Vagina (tissue), 2 donors: ENCODE data around the gene DBX1.

Experiments used
- POLR2A ChIP-seq, 2 donors: fragments of 450-650 bp; IDR thresholded peaks; one replicate each; pipeline ENCODE4 v1.6.1; 2017; ENCODE audit warnings: antibody characterized with exemption in 2 of 2, mild to moderate bottlenecking in 2 of 2, moderate library complexity in 2 of 2
- TF ChIP-seq, protein P1 (sequence below), 3 experiments: fragments of 450-650 bp in 2 of 3; fragments of 200-600 bp in 1 of 3; sonication (generic) in 1 of 3; IDR thresholded peaks; one replicate each; pipeline ENCODE4 v1.5.1; 2017 to 2019; ENCODE audit warnings: antibody characterized with exemption in 3 of 3, mild to moderate bottlenecking in 2 of 3, moderate library complexity in 2 of 3

DNA sequence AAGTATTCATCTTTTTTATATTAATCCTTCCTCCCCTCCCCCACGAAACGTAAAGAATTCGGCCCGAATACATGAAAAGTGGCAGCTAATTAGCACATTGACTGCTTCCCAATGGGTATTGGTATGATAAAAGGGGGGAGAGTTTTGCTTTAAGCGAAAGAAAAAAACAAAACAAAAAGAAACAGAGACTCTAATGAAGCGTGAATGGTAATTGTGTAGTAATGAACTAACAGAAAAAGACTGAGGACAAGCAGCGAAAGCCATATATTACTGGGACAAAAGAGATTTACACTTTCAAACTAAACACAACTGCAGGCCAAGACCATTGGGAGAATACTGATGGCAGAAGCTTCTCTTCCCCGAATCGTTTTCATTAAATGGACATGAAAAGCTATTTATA, 2.5 kb downstream of the DBX1 start:
- TF ChIP-seq, protein P1, sequence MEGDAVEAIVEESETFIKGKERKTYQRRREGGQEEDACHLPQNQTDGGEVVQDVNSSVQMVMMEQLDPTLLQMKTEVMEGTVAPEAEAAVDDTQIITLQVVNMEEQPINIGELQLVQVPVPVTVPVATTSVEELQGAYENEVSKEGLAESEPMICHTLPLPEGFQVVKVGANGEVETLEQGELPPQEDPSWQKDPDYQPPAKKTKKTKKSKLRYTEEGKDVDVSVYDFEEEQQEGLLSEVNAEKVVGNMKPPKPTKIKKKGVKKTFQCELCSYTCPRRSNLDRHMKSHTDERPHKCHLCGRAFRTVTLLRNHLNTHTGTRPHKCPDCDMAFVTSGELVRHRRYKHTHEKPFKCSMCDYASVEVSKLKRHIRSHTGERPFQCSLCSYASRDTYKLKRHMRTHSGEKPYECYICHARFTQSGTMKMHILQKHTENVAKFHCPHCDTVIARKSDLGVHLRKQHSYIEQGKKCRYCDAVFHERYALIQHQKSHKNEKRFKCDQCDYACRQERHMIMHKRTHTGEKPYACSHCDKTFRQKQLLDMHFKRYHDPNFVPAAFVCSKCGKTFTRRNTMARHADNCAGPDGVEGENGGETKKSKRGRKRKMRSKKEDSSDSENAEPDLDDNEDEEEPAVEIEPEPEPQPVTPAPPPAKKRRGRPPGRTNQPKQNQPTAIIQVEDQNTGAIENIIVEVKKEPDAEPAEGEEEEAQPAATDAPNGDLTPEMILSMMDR (IDR thresholded peaks at IDR 0.05), result no peak
- TF ChIP-seq POLR2A (IDR thresholded peaks at IDR 0.05), result no peak
